HG02870 (cell line): ENCODE measurements around the gene AKAP13.
"Not testable (repeated sequence)": the region's sequence is repeated elsewhere in the genome, so short reads cannot be mapped to it uniquely, and the experiment has no call there.

Experiments
- ATAC-seq: cut with Tn5 transposase; IDR thresholded peaks from one replicate; pipeline ENCODE4 v1.9.1; 2021; ENCODE audit warnings: mild to moderate bottlenecking, moderate library complexity; ENCODE audit not compliant: unreplicated experiment

The AKAP13 gene

DNA sequence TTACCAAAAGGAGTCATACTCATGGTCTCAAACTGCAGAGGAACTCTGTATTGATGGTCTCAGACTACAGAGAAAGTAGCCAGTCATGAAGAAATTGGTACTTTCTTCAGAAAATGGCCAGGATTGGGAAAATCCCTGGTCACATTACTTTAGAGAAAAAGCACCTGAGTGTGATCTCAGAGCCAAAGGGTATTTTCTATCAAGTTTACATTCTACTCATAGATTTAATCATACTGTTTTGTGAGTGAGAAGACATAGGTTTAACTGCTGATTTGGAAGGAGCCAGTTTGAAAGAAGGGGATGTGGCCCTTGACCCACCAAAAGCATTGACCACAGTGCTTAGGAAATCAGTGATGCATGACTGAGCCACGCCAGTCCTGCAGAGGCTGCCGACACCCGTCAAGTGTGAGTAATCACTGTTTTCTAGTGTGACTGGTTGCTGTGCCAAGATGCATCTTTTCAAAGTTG, 203.6 kb downstream of the AKAP13 start:
- peak; percentile 25 for ATAC-seq

- ATAC-seq, result peak; percentile 23
Observed at GRCh38 chr15:85584872-85585271, 204.5 kb downstream of the AKAP13 start.

GRCh38 chr15:85586196-85586595, 205.8 kb downstream of the AKAP13 start:
- ATAC-seq, result not testable (repeated sequence)

DNA sequence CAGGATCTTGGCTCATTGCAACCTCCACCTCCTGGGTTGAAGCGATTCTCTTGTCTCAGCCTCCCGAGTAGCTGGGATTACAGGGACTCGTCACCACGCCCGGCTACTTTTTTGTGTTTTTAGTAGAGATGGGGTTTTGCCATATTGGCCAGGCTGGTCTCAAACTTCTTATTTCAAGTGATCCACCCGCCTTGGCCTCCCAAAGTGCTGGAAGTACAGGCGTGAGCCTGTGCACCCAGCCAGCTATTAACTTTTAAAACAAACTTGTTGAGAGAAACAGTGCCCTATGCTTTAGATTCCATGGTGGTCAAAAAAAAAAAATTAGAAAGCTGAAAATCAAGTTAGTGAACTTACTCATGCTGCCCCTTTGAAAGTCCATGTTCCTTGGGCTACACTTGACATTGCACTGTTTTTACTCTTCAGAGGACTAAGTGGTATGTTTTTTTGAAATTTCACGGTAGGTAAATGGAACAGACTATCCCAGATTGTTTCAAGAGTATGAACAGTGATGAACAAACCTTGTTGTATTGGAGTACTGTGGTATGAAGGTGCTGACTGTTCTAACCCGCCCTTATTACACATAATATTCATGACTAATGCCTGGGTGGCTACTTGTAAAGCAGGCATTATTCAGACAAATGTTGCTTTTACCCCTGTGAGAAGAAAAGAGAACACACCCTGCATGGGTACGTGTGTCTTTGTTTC, 207.5 kb downstream of the AKAP13 start:
- no peak for ATAC-seq

GRCh38 chr15:85588677-85589076, 208.3 kb downstream of the AKAP13 start:
- ATAC-seq, result no peak

DNA sequence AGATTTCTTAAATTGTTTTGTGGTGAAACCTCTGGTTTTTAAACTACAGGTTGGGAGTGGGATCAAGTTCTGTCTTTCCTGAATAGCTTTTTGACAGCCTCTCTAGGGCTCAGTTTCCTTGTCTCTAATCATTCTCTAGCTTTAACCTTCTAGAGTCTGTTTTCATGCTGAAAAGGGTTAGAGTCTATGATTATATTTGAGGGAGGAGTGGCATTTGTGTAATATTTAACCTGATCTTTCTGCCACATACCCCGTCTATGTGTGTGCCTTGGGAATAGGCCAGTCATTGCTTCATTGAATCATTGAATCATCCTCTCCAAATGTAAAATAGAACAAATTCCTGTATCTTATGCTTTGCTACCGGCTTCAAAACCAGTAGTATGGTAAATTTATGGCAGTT, 209.4 kb downstream of the AKAP13 start:
- ATAC-seq, result no peak

DNA sequence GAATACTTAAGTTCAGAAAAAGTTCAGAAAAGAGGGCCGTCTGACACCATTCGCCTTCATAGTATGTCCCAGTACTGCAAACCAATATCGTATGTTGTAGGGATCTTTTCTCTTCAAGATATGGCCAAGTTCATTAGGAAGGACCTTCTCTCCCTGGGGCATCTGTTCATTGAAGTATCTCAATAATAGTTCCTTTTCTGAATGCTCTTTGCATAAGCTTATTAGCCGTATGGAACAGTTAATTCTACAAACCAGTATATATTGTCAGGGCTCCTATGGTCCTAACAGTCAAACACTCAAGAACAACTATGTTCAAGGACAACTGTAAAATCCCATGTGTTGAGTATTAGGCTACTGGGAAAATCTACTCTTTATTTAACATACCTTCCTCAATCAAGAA, 211.2 kb downstream of the AKAP13 start:
- ATAC-seq, result no peak

DNA sequence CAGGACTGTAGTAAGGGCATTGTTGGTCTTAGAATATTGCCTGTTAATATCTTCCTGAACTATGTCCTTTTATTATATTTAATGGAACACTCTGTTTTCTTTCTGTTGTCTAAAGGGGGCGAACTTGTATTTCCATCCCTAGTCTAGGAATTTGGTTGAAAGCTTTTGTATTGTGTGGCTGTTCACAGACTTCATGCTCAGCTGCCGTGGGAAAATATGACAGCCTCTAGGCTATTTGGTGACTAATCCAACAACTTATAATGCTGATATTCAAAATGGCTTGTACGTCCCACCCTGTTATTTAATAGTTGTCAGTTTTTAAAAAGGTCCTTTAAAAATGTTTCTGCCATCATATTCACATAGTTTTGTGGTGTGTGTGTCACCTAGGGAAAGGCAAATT, 211.7 kb downstream of the AKAP13 start:
- no peak for ATAC-seq

DNA sequence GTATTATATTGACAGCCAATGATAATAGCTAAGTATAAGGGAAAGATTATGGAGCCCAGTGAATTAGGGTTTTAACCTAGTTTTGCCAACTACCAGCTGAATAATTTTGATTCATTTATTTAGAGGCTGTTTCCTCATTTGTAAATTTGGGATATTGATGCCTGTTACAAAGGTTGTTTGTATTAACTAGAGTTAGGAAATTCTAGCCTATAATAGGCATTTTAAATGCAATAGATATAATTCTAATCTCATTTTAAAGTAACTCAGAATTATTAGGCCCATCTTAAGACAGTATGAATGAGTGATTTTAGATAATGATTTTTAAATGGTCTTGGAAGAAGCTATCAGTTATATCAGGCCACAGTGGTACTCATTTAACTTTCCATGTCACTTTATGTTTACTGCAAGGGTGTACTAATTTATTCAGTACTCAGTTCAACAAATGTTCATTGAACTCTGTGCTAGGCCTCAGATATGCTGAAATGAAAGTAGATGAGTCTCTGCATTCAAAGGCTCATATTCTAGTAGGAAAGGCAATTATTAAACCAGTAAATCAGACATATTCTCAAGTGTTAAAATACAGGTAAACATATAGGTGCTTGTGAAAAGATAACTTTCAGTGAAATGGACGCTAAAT, 213.5 kb downstream of the AKAP13 start:
- no peak for ATAC-seq

- no peak for ATAC-seq
Observed at GRCh38 chr15:85595804-85596536, 215.6 kb downstream of the AKAP13 start.

- no peak for ATAC-seq
Observed at GRCh38 chr15:85597155-85597815, 216.9 kb downstream of the AKAP13 start.

DNA sequence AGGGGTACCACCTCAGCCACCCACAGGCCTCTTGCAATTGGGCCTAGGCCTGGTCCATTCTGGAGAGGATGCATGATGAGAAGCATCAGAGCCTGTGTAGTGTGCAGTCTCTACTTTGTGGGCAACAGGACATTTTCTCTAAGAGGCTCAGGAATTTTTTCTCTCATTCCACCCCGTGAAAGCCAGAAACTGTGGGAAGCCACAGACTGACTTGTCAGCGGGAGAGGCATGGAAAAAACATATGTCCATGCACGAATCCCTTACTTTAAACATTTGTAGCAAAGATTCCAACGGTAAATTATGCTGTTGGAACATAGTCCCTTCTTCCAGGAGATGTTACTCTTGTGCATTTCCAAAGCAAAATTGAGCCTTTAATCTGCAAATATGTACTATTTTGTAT, 217.8 kb downstream of the AKAP13 start:
- no peak for ATAC-seq

DNA sequence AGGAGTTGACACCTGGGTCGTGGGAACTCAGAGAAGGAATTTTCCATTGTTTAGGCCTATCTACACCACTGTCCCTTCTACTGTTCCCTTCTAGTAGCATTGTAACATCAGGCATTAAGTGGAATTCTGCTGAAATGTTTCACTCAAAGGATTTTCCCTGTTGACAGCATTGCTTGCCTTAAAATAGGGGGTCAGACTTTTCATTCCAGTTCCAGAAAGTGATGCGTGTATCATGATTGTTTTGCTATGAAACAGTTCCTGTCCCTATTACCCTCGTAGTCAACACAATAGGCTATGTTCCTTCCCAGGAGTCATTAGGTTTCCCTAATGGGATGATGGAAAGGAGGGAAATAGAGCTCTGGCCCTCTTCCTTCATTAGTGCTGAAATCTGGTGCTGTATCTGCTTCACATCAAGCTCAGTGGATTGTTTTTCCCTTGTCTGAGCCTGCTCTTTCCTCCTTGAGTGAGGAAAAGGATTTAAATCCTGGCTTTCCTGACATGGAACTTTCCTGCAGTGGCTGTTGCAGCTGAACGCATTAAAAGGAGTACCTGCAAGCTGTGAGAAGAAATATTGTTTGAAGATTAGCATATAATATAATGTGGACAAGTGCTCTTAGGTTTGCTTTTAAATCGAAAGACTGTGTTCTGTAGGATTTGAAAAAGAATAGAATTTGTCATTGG, 218.5 kb downstream of the AKAP13 start:
- no peak for ATAC-seq

- no peak for ATAC-seq
Observed at GRCh38 chr15:85600001-85600400, 219.6 kb downstream of the AKAP13 start.

DNA sequence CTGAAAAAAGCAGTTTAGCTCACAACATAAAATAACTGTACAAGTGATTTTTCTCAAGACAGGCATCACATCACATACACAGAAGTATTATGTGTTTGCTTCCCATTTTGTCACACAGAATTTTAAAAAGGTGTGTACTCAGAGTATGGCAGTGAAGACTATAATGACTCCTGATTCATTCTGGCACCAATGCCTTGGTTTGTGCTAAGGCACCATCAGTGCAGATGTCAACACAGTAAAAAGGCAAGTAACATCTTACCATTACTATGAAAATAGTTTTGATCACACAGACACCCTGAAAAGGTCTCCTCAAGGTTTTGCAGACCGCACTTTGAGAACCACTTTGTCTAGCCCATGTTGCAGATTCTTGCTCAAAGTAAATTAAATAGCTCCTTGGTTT, 222.8 kb downstream of the AKAP13 start:
- ATAC-seq, result no peak

DNA sequence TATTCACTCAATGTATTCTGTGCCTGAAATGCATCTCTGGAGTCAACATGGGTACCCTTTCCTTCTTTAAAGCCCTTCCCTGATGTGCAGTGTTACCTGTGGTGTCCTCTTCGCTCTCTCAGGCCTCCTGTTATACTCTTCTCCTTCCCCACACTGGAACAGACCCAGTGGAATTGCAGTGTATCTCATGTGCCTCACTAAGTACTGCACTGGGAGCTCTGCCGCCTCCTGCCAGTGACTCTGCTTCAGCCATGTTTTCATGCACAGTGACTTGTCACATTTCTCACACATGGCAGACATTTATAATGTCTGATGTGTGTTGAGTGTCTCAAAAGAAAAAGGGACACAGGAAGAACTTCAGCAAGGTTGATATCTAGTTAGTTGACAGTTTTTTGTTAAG, 223.3 kb downstream of the AKAP13 start:
- no peak for ATAC-seq

DNA sequence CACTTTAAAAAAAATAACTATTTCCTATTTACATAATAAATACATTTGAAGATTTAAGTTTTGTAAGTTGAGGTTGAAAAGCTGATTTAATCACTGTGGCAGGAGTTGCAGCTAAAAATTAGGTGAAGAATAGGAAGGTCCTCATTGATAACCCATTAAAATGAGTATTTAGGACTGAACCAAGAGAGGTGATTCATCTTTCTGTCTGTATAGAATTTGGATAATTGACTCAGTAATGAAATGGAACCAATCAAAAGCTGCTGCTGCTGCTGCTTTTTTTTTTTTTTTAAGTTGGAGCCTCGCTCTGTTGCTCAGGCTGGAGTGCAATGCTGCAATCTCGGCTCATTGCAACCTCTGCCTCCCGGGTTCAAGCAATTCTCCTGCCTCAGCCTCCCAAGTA, 223.8 kb downstream of the AKAP13 start:
- no peak for ATAC-seq

DNA sequence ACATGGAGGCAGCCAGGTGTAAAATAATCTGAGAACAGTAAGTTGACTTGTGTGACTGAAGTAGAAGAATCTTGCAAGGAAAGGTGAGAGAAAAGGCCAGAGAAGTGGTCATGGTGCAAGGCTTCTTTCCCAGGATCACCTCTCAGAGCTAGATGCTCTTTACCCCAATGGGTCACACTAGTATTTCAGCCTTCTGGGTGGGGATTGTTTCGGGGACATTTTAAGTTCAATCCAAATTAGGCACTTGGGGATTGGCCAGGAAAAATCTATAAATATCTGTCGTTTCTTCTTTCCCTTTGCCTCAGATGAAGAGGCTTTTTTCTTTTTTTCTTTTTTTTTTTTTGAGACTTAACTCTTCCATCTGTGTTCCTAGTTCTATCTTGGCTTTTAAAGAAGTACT, 226.3 kb downstream of the AKAP13 start:
- no peak for ATAC-seq

DNA sequence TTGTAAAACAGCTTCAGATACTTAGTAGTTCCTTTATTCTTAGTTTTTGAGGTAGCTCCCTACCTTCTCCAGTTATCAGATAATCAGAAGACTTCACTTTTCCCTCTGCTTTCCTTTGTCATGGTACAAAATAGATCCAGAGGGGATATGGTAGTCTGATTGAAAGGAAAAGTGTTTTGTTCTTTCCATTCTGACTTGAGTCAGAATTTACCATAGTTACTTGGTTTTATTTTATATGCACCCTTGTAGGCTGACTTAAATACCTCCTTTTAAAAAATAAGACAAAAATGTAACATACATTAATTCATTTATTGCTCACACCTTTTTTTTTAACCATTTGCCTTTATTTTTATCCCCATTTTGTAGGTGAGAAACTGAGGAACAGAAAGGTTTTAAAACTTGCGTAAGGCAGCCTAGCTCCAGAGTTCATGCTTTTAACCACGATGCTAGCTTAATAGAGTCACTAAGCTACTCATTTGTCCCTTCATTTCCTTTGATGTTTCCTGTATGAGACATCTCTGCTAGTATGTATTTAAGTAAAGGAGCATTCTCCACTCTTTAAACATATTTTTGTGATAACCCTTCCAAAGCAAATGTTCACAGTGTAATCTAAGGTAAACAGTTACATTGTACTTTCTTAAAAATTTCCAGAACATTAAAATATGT, 226.9 kb downstream of the AKAP13 start:
- ATAC-seq, result no peak

- ATAC-seq, result no peak
Observed at GRCh38 chr15:85607842-85608241, 227.4 kb downstream of the AKAP13 start.
